NCI-H774 (cell line): ENCODE data around the gene MYCBPAP.

Source experiments
- DNase-seq: peaks from one replicate; lab custom pipeline; 2025; lab: John Stamatoyannopoulos, UW

Gene MYCBPAP

GRCh38 chr17:50517504-50518383 lies 9.5 kb downstream of the MYCBPAP start:
- DNase-seq: no peak

- DNase-seq: no peak
Observed at GRCh38 chr17:50518384-50519023, 10.3 kb downstream of the MYCBPAP start.

- no peak for DNase-seq
Observed at GRCh38 chr17:50519141-50519834, 11.0 kb downstream of the MYCBPAP start.

- no peak for DNase-seq
Observed at GRCh38 chr17:50520483-50520882, 12.2 kb downstream of the MYCBPAP start.

GRCh38 chr17:50521514-50521913 lies 13.3 kb downstream of the MYCBPAP start:
- no peak for DNase-seq

GRCh38 chr17:50522766-50523165 lies 14.5 kb downstream of the MYCBPAP start:
- no peak for DNase-seq

- DNase-seq: no peak
Observed at GRCh38 chr17:50523208-50523607, 15.0 kb downstream of the MYCBPAP start.

- no peak for DNase-seq
Observed at GRCh38 chr17:50524838-50525237, 16.6 kb downstream of the MYCBPAP start.

- no peak for DNase-seq
Observed at GRCh38 chr17:50527155-50527762, 19.0 kb downstream of the MYCBPAP start.

GRCh38 chr17:50527949-50528474 lies 19.8 kb downstream of the MYCBPAP start:
- DNase-seq: no peak

- no peak for DNase-seq
Observed at GRCh38 chr17:50529849-50530248, 21.6 kb downstream of the MYCBPAP start.

- no peak for DNase-seq
Observed at GRCh38 chr17:50531428-50532025, 23.3 kb downstream of the MYCBPAP start.

- no peak for DNase-seq
Observed at GRCh38 chr17:50532452-50533024, 24.3 kb downstream of the MYCBPAP start, which contains the start of gene EPN3. Gene EPN3 (plus strand): TSS chr17:50532735. CDS start chr17:50536557, 3,822 bp downstream.

GRCh38 chr17:50533185-50533584 lies 24.9 kb downstream of the MYCBPAP start:
- DNase-seq: no peak

- no peak for DNase-seq
Observed at GRCh38 chr17:50533720-50534148, 25.5 kb downstream of the MYCBPAP start.

- no peak for DNase-seq
Observed at GRCh38 chr17:50534222-50534978, 26.2 kb downstream of the MYCBPAP start.

GRCh38 chr17:50534979-50535326 lies 26.7 kb downstream of the MYCBPAP start:
- no peak for DNase-seq

- DNase-seq: no peak
Observed at GRCh38 chr17:50535407-50535806, 27.2 kb downstream of the MYCBPAP start.

GRCh38 chr17:50536683-50537646 lies 28.7 kb downstream of the MYCBPAP start:
- DNase-seq: no peak
